Neuronal stem cell (in vitro differentiated cells): ENCODE data around the gene ZNF367.

Source experiments
- DNase-seq: peaks from one replicate; pipeline ENCODE4 v3.0.0-alpha.2; 2013; ENCODE audit warnings: low spot score
- H2AFZ ChIP-seq: one replicate; pipeline ENCODE4 v1.6.1; 2013; ENCODE audit warnings: mild to moderate bottlenecking, low read length, inconsistent platforms
- H2AK5ac ChIP-seq: 2 replicates; pipeline ENCODE4 v1.6.1; 2013; ENCODE audit warnings: low read depth, mild to moderate bottlenecking, inconsistent platforms, low read length, moderate library complexity, mixed read lengths
- H2BK120ac ChIP-seq: 2 replicates; pipeline ENCODE4 v1.6.1; 2013; ENCODE audit warnings: low read depth, mild to moderate bottlenecking, inconsistent platforms, low read length, moderate library complexity, mixed read lengths
- H2BK12ac ChIP-seq: one replicate; pipeline ENCODE4 v1.6.1; 2013; ENCODE audit warnings: low read length, inconsistent platforms
- H2BK15ac ChIP-seq: 2 replicates; pipeline ENCODE4 v1.6.1; 2013; ENCODE audit warnings: mild to moderate bottlenecking, low read length, inconsistent platforms, mixed read lengths
- H2BK5ac ChIP-seq: one replicate; pipeline ENCODE4 v1.6.1; 2013; ENCODE audit warnings: inconsistent platforms, mild to moderate bottlenecking, low read length, moderate library complexity
- H3K14ac ChIP-seq: one replicate; pipeline ENCODE4 v1.6.1; 2013; ENCODE audit warnings: low read length, inconsistent platforms
- H3K18ac ChIP-seq: 2 replicates; pipeline ENCODE4 v1.6.1; 2013; ENCODE audit warnings: low read length, inconsistent platforms
- H3K23ac ChIP-seq: 2 replicates; pipeline ENCODE4 v1.6.1; 2013; ENCODE audit warnings: low read depth, mild to moderate bottlenecking, mixed read lengths, low read length, inconsistent platforms; ENCODE audit not compliant: poor library complexity
- H3K27ac ChIP-seq: replicated peaks from 3 replicates; pipeline ENCODE4 v1.5.1; 2013; ENCODE audit warnings: low read length, inconsistent platforms
- H3K27me3 ChIP-seq, 3 experiments: 2 replicates each; pipeline ENCODE4 v1.6.1; 2013; ENCODE audit warnings: low read length in 3 of 3, mild to moderate bottlenecking in 2 of 3, inconsistent platforms in 1 of 3, low read depth in 1 of 3, mixed read lengths in 1 of 3, moderate library complexity in 1 of 3; ENCODE audit not compliant: control insufficient read depth in 3 of 3, insufficient read depth in 3 of 3
- H3K36me3 ChIP-seq, 2 donors: replicated peaks in 1 of 2; 2 replicates each; pipeline ENCODE4 v1.6.1; 2013; ENCODE audit warnings: low read length in 2 of 2; ENCODE audit not compliant: control insufficient read depth in 2 of 2, insufficient read depth in 2 of 2
- H3K4ac ChIP-seq: 2 replicates; pipeline ENCODE4 v1.6.1; 2013; ENCODE audit warnings: inconsistent platforms, mild to moderate bottlenecking, low read length, moderate library complexity
- H3K4me1 ChIP-seq, 2 donors: 1 replicate in 1 of 2; 2 replicates in 1 of 2; pipeline ENCODE4 v1.6.1; 2013; ENCODE audit warnings: low read length in 2 of 2, low read depth in 1 of 2; ENCODE audit not compliant: control insufficient read depth in 2 of 2, insufficient read depth in 1 of 2
- H3K4me2 ChIP-seq: one replicate; pipeline ENCODE4 v1.6.1; 2013; ENCODE audit warnings: mild to moderate bottlenecking, low read length, inconsistent platforms; ENCODE audit not compliant: insufficient read depth, poor library complexity, severe bottlenecking
- H3K4me3 ChIP-seq, 2 donors: 2 replicates each; pipeline ENCODE4 v1.5.1; 2013; ENCODE audit warnings: low read length in 2 of 2, mild to moderate bottlenecking in 2 of 2, inconsistent platforms in 1 of 2, moderate library complexity in 1 of 2
- H3K79me1 ChIP-seq: one replicate; pipeline ENCODE4 v1.6.1; 2013; ENCODE audit warnings: low read depth, mild to moderate bottlenecking, inconsistent platforms, low read length, moderate library complexity
- H3K9ac ChIP-seq: one replicate; pipeline ENCODE4 v1.6.1; 2013; ENCODE audit warnings: mild to moderate bottlenecking, low read depth, low read length, inconsistent platforms; ENCODE audit not compliant: poor library complexity
- H3K9me3 ChIP-seq, 2 donors: replicated peaks in 1 of 2; 2 replicates each; pipeline versions ENCODE3 to v1.6.1; 2013; ENCODE audit warnings: low read length in 2 of 2, mild to moderate bottlenecking in 2 of 2, inconsistent platforms in 1 of 2, low read depth in 1 of 2, mixed read lengths in 1 of 2, moderate library complexity in 1 of 2; ENCODE audit not compliant: control insufficient read depth in 2 of 2, insufficient read depth in 1 of 2
- H4K8ac ChIP-seq: one replicate; pipeline ENCODE4 v1.6.1; 2013; ENCODE audit warnings: low read depth, mild to moderate bottlenecking, inconsistent platforms, low read length, moderate library complexity
- H4K91ac ChIP-seq: one replicate; pipeline ENCODE4 v1.6.1; 2013; ENCODE audit warnings: low read length, low read depth, mild to moderate bottlenecking, inconsistent platforms; ENCODE audit not compliant: poor library complexity
- WGBS, 2 donors: extraction: QIAGEN DNeasy Blood & Tissue Kit; methylation state at CpG; one replicate each; pipeline ENCODE4 v1.1.7; 2013; ENCODE audit warnings: missing lambda C conversion rate in 2 of 2, mixed read lengths in 1 of 2; ENCODE audit not compliant: insufficient read length in 2 of 2, insufficient replicate concordance in 1 of 2; ENCODE audit errors: extremely low coverage in 2 of 2; 5-methylcytosine and 5-hydroxymethylcytosine counted together

Gene ZNF367

GRCh38 chr9:96391021-96391765 lies 27.0 kb downstream of the ZNF367 start:
- H3K27ac ChIP-seq = no peak overlapping the region

GRCh38 chr9:96388144-96388543 lies 30.0 kb downstream of the ZNF367 start:
- Histone ChIP-seq H3K27ac (no peak overlapping the region), H3K4ac (no peak overlapping the region), H3K23ac (no peak overlapping the region), H3K4me2 (no peak overlapping the region), H3K27me3 (no peaks in the 10 kb centered on the region), H2BK12ac (no peak overlapping the region), H3K9ac (no peak overlapping the region), H2BK5ac (no peak overlapping the region), H2BK120ac (no peak overlapping the region), H3K14ac (no peak overlapping the region), H3K18ac (no peak overlapping the region), H3K9me3 (no peaks in the 10 kb centered on the region), H3K4me1 (no peaks in the 10 kb centered on the region), H4K8ac (no peak overlapping the region), H2AK5ac (no peak overlapping the region), H2BK15ac (no peak overlapping the region), H3K79me1 (peaks cover 2% of the 10 kb centered on the region), H3K4me3 (no peak overlapping the region), H2AFZ (no peak overlapping the region), H4K91ac (no peak overlapping the region), H3K36me3 (peaks cover 20 to 88% of the 10 kb centered on the region in 2 donors)
- WGBS, 2 donors = no CpG with 5 or more reads among the region's 11 CpGs
- DNase-seq = no peak

More at GRCh38 chr9:96391021-96391765, 27.0 kb downstream of the ZNF367 start:
- Histone ChIP-seq H4K91ac (peak overlapping the region; percentile 72), H3K23ac (no peak overlapping the region), H3K4me2 (no peak overlapping the region), H3K18ac (no peak overlapping the region), H3K4ac (no peak overlapping the region), H2BK15ac (no peak overlapping the region), H3K9me3 (no peaks in the 10 kb centered on the region), H3K79me1 (peaks cover 5% of the 10 kb centered on the region), H2AK5ac (no peak overlapping the region), H3K9ac (no peak overlapping the region), H3K4me3 (no peak overlapping the region), H4K8ac (no peak overlapping the region), H3K36me3 (peaks cover 22 to 100% of the 10 kb centered on the region in 2 donors), H2BK120ac (peak overlapping the region; percentile 94), H3K4me1 (no peaks in the 10 kb centered on the region), H2AFZ (no peak overlapping the region), H3K27me3 (no peaks in the 10 kb centered on the region), H3K14ac (no peak overlapping the region), H2BK12ac (no peak overlapping the region), H2BK5ac (peak overlapping the region; percentile 39)
- WGBS, 2 donors = no CpG with 5 or more reads among the region's 5 CpGs
- no peak for DNase-seq

- H3K27ac ChIP-seq = no peak overlapping the region
- no peak overlapping the region for H3K4me2 ChIP-seq
- H3K4me1 ChIP-seq = peaks cover 0 to 2% of the 10 kb centered on the region in 2 donors
- no peak overlapping the region for H2BK120ac ChIP-seq
- no peak overlapping the region for H4K91ac ChIP-seq
- no peak for DNase-seq
- H3K27me3 ChIP-seq = no peaks in the 10 kb centered on the region
- no peak overlapping the region for H2BK5ac ChIP-seq
- no peak overlapping the region for H3K23ac ChIP-seq
- H4K8ac ChIP-seq = no peak overlapping the region
- no peaks in the 10 kb centered on the region for H3K79me1 ChIP-seq
- H3K4ac ChIP-seq = no peak overlapping the region
- no peak overlapping the region for H3K4me3 ChIP-seq
- no peak overlapping the region for H3K14ac ChIP-seq
- H2BK15ac ChIP-seq = no peak overlapping the region
- H2AFZ ChIP-seq = no peak overlapping the region
- H3K9ac ChIP-seq = no peak overlapping the region
- no peaks in the 10 kb centered on the region for H3K9me3 ChIP-seq
- H2BK12ac ChIP-seq = no peak overlapping the region
- no peak overlapping the region for H3K18ac ChIP-seq
- H2AK5ac ChIP-seq = no peak overlapping the region
- peaks cover 9 to 74% of the 10 kb centered on the region in 2 donors for H3K36me3 ChIP-seq
Measured at GRCh38 chr9:96386157-96386556, 32.0 kb downstream of the ZNF367 start.

GRCh38 chr9:96383165-96383942 lies 34.8 kb downstream of the ZNF367 start, which contains the start of gene SLC35D2:
Gene SLC35D2, minus strand, starts transcription at chr9:96383711. Its CDS starts 77 bp downstream, at chr9:96383634.
- Histone ChIP-seq H4K91ac (no peak within 1 kb of the TSS), H4K8ac (no peak within 1 kb of the TSS), H3K36me3 (peaks cover 4 to 53% of the 10 kb centered on the region in 2 donors), H2AFZ (peak within 1 kb of the TSS; percentile 88), H2BK120ac (peak within 1 kb of the TSS; percentile 52), H3K4me2 (peak within 1 kb of the TSS; percentile 75), H3K27ac (no peak within 1 kb of the TSS), H3K27me3 (no peaks in the 10 kb centered on the region), H3K4me1 (peaks cover 0 to 2% of the 10 kb centered on the region in 2 donors), H3K18ac (peak within 1 kb of the TSS; percentile 6), H3K23ac (no peak within 1 kb of the TSS), H3K9me3 (no peaks in the 10 kb centered on the region), H3K4me3 (peak within 1 kb of the TSS; percentile 48 to 83), H2BK15ac (no peak within 1 kb of the TSS), H3K4ac (no peak within 1 kb of the TSS), H3K14ac (no peak within 1 kb of the TSS), H3K9ac (peak within 1 kb of the TSS; percentile 86), H2BK5ac (peak within 1 kb of the TSS; percentile 10), H2BK12ac (no peak within 1 kb of the TSS), H3K79me1 (no peaks in the 10 kb centered on the region), H2AK5ac (no peak within 1 kb of the TSS)
- DNase-seq = peak; percentile 37
- no CpG with 5 or more reads among the region's 73 CpGs for WGBS, 2 donors
